ENCODE results near the gene STKLD1. TPM values are rescaled to one million over a fixed set of nuclear protein-coding genes. Genes with fewer than 3 reads are reported as not detected.

The STKLD1 gene
- total RNA-seq, 1 donor from 2014 or later, result 1.6 TPM

DNA sequence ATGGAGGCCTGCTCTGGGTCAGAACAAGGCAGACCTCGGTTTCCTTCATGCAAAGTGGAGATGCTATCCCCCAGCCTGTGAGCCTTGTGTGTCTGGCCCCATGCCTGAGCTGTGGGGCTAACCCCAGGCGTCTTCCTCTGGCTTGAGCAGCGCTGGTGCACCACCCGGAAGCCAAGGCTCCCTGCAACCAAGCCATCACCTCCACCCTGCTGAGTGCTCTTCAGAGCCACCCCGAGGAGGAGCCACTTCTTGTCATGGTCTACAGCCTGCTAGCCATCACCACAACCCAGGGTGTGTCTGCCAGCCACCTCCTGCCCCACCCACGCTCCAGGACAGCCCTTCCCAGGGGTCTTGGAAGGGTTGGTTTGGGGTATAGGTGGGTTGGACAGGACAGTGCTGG lies 25.4 kb downstream of the STKLD1 start:
- Histone ChIP-seq H3K9me3 (no peaks in the 10 kb centered on the region), H3K4me1 (no peaks in the 10 kb centered on the region), H3K4me3 (no peak overlapping the region), H3K36me3 (peaks cover 28% of the 10 kb centered on the region), H3K27ac (no peak overlapping the region), H3K27me3 (ENCODE audit: low read depth) (no peaks in the 10 kb centered on the region)
- ATAC-seq, result no peak
- TF ChIP-seq, protein P1, sequence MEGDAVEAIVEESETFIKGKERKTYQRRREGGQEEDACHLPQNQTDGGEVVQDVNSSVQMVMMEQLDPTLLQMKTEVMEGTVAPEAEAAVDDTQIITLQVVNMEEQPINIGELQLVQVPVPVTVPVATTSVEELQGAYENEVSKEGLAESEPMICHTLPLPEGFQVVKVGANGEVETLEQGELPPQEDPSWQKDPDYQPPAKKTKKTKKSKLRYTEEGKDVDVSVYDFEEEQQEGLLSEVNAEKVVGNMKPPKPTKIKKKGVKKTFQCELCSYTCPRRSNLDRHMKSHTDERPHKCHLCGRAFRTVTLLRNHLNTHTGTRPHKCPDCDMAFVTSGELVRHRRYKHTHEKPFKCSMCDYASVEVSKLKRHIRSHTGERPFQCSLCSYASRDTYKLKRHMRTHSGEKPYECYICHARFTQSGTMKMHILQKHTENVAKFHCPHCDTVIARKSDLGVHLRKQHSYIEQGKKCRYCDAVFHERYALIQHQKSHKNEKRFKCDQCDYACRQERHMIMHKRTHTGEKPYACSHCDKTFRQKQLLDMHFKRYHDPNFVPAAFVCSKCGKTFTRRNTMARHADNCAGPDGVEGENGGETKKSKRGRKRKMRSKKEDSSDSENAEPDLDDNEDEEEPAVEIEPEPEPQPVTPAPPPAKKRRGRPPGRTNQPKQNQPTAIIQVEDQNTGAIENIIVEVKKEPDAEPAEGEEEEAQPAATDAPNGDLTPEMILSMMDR (IDR thresholded peaks at IDR 0.05), result no peak
- intact Hi-C loops (cut with DNase I), result no loop called here
- DNase-seq, result no peak

DNA sequence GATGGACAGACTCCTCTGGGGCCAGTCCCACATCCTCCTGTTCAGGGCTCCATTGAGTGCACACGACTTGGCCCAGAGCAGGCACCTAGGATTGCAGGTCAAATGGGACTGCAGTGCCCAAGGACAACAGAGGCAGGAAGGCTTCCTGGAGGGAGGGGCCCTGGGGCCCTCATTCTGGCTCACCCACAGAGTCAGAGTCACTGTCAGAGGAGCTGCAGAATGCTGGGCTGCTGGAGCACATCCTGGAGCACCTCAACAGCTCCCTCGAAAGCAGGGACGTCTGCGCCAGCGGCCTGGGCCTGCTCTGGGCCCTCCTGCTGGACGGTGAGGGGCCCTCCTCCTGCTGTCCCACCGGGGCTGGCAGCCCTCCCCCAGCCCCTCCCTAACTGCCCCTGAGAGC lies 26.5 kb downstream of the STKLD1 start:
- intact Hi-C loops (cut with DNase I), result no loop called here
- Histone ChIP-seq H3K9me3 (no peaks in the 10 kb centered on the region), H3K27ac (no peak overlapping the region), H3K27me3 (ENCODE audit: low read depth) (no peaks in the 10 kb centered on the region), H3K4me3 (no peak overlapping the region), H3K36me3 (peaks cover 36% of the 10 kb centered on the region), H3K4me1 (no peaks in the 10 kb centered on the region)
- no peak for DNase-seq
- no peak for ATAC-seq
- TF ChIP-seq, protein P1 (IDR thresholded peaks at IDR 0.05), result no peak

DNA sequence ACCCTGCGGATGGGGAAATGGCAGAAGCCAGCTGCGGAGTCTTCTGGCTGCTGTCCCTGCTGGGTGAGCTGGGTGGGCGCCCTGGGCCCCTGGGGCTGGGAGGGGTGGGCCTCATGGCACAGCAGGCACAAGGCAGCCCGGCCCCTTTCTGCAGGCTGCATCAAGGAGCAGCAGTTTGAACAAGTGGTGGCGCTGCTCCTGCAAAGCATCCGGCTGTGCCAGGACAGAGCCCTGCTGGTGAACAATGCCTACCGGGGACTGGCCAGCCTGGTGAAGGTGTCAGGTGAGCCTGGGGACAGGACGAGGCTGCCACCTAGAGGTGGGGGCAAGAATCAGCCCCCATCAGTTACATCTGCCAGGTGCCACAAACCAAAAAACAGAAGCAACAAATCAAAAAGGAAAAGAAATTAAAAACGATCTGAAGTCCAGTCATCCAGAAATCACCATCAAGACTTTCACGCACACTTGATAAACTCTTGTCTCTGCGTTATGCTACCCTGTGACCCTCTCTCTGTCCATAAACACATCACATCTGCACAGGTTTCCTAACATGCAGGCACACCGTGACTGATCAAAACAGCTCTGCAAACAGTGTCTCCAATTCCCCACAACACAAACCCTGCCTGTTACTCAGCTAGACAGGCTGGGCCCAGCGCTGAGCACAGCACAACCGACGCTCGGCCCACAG lies 27.7 kb downstream of the STKLD1 start:
- intact Hi-C loops (cut with DNase I), result no loop called here
- DNase-seq, result peak; percentile 72
- Histone ChIP-seq H3K27ac (no peak overlapping the region), H3K9me3 (no peaks in the 10 kb centered on the region), H3K36me3 (peaks cover 46% of the 10 kb centered on the region), H3K4me3 (no peak overlapping the region), H3K4me1 (no peaks in the 10 kb centered on the region), H3K27me3 (ENCODE audit: low read depth) (no peaks in the 10 kb centered on the region)
- TF ChIP-seq, protein P1 (IDR thresholded peaks at IDR 0.05), result peak; percentile 57
- ATAC-seq, result peak; percentile 74 to 80

DNA sequence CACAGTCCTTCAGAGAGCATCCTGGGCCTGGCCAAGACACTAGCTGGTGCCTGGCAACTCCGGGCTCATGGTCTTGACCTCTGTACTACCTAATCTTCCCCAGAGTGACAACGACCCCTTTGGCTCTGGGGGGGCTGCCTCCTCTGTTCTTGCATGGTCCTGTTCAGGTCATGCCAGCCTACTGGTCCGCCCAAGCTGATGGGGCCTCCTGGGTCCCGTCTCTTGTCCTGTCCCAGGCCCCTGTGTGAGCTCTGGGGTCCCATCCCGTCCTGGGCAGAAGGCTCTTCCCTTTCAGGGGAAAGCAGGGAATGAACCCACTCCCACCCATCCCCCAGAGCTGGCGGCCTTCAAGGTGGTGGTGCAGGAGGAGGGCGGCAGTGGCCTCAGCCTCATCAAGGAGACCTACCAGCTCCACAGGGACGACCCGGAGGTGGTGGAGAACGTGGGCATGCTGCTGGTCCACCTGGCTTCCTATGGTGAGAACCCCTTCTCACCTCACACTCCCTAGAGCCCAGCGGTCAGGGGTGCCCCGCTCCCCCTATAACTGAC lies 28.4 kb downstream of the STKLD1 start:
- Histone ChIP-seq H3K27ac (no peak overlapping the region), H3K4me1 (no peaks in the 10 kb centered on the region), H3K27me3 (ENCODE audit: low read depth) (no peaks in the 10 kb centered on the region), H3K4me3 (no peak overlapping the region), H3K9me3 (no peaks in the 10 kb centered on the region), H3K36me3 (peaks cover 51% of the 10 kb centered on the region)
- DNase-seq, result no peak
- TF ChIP-seq, protein P1 (IDR thresholded peaks at IDR 0.05), result no peak
- intact Hi-C loops (cut with DNase I), result no loop called here
- ATAC-seq, result no peak

DNA sequence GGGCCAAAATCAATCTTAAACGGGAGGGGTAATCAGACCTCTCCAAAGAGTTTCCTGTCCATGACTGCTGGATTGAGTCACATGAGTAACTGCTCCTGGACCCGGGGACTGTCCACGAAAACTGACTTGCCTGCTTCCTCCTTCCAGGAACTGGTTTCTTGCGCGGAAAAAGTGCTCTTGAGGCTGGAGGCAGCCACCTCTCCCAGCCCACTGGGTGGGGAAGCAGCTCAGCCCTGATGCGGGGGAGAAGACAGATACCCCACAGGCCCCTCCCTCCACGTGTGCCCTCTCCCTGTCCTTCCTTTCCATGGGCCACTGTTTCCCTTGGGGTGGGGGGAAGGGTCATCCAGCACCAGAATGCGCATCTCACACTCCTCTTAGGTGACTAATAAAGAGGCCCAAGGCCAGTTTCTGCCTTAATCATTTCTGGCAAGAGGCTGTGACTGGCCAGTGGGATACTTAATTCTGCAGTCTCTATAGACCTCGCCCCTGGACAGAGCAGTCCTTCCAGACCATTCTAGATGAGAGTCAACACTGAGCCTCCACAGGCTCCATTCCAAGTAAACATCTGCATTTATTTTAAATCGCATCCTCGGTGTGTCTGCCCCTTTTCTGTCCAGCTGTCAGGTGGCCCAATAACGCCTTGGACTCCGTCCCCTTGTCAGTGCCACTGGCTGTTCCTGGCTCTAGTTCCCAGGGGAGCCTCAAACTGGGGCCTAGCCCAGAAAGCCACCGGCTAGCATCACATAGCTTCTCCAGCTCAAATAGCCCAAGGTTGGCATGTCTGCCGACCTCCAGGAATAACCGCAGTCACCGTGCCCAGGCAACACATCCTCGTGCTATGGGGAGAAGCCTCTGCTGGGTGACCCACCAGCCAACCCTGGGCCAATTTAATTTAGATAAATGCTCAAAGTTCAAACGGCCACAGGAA lies 29.6 kb downstream of the STKLD1 start:
- TF ChIP-seq, protein P1 (IDR thresholded peaks at IDR 0.05), result no peak
- DNase-seq (no peak), ATAC-seq (no peak)
- no peaks in the 10 kb centered on the region for H3K9me3 ChIP-seq
- H3K4me3 ChIP-seq, result no peak overlapping the region
- H3K4me1 ChIP-seq, result no peaks in the 10 kb centered on the region
- intact Hi-C loops (cut with DNase I), result no loop called here
- peaks cover 64% of the 10 kb centered on the region for H3K36me3 ChIP-seq
- no peak overlapping the region for H3K27ac ChIP-seq
- H3K27me3 ChIP-seq (ENCODE audit: low read depth), result no peaks in the 10 kb centered on the region
